NCI-H2029 treated with DMSO at 0.1 percent for 48 hours (cell line): ENCODE measurements around the gene RGS6.

Source experiments
- DNase-seq: peaks from one replicate; lab custom pipeline; 2025; lab: John Stamatoyannopoulos, UW

The RGS6 gene

DNA sequence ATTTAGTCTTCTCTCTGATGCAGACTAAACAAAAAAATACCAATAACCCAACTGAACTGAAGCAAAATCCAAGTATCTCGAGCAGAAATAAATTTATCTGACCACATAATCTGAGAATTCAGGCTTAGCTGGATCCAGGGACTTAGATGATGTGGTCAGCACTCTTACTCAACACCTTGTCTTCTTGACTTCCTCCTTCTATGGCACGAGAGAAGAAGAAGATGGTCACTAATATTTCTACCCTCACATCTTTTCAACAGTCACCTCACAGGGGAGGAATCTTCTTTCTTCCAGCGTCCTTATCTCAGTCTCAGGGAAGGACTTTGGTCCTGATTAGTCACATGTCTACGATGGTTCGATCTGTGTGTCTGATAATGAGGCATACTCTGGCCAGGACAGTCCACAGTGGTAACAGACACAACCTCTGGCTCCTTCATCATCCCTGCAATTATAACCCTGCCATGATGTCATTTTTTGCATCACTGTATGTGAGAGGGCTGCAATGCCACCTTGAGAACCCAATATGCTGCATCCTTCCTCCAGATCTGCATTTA lies 15.8 kb downstream of the RGS6 start:
- no peak for DNase-seq

DNA sequence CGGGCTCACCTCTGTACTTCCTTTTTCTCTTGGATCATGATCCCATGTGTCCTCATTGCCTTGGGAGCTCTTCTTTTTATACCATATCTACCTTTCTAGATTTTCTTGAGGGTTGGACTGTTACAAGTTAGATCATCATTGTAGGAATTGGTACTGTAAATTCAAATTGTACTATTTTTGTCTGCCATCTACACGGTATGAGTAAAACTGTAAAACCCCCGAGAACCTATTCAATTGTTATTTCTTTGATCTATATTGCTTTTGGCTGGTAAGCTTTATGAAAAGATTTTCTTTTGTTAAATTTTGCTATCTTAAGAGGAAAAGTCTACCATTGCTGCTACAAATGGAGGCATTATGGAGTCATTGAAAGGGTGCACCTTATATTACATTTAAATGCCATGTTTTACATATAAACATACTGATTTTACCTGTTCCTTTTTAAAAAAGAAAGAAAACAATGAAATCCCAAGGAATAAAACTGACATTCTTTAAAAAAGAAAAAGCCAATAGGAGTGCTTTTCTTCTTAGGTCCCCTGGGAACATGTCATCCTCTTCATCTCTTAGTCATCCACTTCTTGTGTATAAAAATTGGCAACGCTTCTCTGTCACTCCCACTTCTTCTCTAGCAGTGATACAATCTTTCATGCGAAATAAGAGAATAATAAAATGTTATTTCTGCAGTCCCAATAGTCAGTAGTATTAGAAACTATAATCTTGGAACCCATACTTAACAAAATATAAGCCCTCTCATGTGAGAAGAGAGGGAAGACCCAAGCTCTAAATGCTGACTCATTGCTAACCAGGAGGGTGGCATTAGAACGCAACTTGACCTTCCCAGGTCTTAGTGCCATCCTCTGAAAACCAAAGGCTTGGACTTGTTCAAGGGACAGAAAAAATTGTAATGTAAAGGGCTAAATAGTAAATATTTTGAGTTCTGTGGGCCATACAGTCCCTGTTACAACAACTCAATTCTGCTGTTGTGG lies 20.4 kb downstream of the RGS6 start:
- DNase-seq, result no peak

GRCh38 chr14:71956920-71957563 lies 24.8 kb downstream of the RGS6 start:
- no peak for DNase-seq

DNA sequence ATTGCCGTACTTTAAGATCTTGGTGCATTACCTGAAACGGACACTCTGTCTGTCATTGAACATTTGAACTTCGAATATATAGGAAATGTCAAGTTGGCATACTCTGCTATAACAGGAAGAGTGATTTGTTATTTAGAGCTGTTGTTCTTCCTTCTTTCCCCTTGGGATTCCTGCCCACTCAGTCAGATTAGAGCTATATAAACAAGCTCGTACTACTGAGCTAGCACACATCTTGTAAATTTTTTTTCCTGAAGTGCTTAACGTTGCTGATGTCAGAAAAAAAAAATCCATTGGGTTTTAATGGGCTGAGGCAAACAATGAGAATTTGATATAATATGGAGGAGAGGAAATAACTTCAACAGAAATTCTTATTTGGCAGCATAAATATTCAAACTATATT lies 26.8 kb downstream of the RGS6 start:
- no peak for DNase-seq

DNA sequence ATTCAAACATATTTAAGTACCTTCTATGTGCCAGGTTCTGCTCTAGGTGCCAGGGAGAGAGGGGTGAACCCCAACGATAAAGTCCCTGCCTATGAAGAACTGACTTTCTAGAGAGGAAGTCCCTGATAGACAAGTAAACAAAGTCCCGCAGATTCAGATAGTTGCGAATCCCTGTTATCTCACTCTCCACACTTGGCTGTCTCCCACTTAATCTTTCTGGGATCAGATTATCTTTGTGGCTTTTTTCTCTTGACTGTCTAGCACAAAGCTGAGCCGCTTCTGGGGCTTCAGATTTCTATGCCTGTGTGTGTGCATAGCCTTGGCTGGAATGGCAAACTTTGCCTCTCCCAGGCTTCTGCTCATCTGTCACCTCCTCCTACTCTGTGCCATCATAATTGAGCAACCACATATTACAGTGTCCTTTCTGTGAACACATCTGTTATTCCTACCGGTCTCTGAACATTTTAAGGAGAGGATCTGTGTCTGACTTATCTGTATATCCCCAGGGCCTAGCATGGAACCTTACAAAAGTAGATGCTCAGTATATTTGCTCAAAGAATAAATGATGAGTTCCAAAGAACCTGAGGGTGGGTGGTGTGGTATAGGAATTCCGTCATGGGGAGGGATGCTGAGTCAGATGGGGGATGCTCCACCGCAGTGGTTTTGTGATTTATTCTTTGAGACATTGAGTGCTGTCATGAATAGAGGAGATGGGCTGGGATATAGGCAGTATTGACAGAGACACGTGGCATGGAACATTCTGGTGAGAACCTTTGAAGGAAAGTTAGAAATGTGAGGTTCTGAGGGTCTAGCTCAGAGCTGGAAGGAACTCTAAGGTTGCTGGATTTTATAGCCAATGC lies 28.5 kb downstream of the RGS6 start:
- no peak for DNase-seq

- DNase-seq, result no peak
These were observed 29.7 kb downstream of the RGS6 start for GRCh38 chr14:71961972-71962371.

- DNase-seq, result no peak
These were observed 32.5 kb downstream of the RGS6 start for GRCh38 chr14:71964716-71965115.

DNA sequence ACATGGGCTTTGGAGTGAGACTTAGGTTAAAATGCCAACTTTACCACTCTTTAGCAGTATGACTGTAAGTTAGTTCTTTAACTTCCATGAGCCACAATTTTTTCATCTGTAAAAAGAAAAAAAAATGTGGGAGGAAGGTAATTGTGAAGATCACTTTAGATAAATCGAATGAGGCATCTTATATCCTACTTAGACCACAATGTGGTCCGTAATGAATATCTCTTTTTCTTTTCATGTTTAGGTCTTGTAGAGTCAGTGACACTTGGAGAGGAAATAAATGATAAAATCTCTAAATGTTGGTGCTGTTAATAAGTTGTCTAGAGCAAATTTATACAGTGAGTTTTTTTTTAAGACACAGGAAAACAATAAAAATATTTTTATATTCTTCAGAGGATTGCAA lies 34.3 kb downstream of the RGS6 start:
- DNase-seq, result no peak

DNA sequence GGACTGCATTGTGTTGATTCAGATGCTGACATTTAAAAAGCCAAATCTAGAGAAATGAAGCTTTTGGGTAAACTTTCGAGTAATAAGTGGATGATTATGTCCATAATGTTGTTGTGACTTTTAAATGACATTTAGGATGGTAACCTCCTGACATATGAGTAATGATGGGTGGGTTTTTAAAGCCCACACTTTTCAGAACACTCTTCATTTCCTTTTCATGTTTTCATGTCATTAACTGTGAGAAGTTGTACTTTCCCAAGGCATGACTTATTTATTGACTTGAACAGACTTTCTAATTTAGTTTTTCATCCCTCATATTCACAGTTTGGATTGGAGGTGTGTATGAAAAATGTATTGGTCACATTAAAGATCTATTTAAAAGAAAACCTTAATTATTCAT lies 35.5 kb downstream of the RGS6 start:
- DNase-seq, result no peak

GRCh38 chr14:71970272-71970671 lies 38.0 kb downstream of the RGS6 start:
- no peak for DNase-seq

DNA sequence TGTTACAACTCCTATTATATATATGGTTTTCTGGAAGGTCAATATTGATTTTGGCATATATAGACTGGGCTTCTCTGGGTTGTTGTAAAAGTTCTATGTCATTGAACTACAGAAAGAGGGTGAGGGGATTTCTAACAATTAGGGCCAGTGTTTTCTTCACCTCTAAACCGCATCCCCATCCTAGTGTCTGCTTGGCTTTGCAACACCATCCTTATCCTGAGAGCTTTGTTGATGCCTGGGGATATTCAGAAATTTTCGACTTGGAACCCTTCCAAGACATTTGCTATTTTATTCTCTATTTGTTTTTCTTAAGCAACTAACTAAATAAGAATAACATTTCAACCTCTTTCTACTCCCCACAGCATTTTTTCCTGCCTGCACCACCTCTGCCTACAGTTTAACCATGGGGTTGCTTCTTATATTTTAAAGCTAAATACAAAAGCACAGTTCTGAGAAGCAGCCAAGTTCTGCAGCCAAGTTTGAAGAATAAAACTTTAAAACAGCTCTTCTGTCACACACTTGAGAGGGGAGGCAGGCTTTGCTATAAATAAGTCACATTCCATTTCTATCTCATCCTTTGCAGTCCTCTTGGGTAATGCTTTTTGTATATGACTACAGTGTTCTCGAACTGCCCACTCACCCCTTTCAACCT lies 53.4 kb downstream of the RGS6 start:
- no peak for DNase-seq

DNA sequence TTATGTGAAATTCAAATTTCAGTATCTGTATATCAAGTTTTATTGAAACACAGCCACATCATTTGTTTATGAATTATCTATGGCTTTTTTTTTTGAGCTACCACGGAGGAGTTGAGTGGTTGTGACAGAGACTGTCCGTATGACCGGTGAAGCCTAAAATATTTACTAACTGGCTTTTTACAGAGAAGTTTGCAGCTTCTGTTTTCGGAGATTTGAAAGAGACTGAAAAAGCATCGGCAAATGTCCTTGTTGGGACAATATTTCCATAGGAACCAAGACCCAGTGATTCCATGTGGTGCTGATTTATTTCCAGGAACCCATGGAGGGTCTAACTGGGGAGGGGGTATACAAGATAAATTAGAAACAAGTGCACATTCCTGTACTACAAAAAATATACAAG lies 56.2 kb downstream of the RGS6 start:
- DNase-seq, result no peak

DNA sequence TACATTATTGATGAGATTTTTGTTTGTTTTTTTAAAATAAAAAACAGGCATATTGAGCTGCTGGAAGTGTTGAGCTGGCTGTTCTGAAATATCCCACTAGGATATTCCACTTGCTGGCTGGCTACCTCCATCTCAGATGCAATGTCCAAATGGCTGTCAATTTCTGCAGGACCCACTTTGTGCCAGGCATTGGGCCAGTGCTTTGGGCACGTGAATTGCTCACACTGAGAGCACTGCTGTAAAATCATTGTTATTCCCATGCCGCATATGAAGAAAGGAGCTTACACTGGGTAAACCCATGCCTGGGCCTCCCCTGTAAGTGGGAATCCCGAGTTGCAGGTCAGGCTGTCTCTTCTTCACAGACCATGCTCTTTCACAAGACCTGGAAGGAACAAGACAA lies 56.7 kb downstream of the RGS6 start:
- no peak for DNase-seq

- DNase-seq, result no peak
These were observed 62.2 kb downstream of the RGS6 start for GRCh38 chr14:71994416-71994815.

DNA sequence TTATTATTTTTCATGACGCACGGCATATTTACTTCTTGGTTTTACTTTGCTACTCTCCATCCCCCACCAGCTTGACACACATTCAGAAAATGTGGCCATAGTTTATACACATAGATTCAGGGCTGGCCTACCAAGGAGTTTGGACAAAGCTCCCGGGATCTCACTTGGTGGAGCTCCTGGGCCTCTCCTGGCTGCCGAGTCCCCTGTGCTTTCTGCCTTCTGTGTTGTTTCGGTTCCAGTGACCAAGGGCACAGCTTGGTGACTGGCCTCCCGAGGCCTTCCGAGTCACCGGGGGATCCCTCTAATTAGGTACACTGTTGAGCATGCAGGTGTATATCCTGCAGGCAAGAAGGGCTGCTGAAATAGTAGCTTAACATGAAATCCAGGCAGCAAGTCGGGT lies 63.5 kb downstream of the RGS6 start:
- no peak for DNase-seq

- DNase-seq, result no peak
These were observed 64.4 kb downstream of the RGS6 start for GRCh38 chr14:71996610-71997009.

GRCh38 chr14:72000907-72001306 lies 68.7 kb downstream of the RGS6 start:
- DNase-seq, result no peak

DNA sequence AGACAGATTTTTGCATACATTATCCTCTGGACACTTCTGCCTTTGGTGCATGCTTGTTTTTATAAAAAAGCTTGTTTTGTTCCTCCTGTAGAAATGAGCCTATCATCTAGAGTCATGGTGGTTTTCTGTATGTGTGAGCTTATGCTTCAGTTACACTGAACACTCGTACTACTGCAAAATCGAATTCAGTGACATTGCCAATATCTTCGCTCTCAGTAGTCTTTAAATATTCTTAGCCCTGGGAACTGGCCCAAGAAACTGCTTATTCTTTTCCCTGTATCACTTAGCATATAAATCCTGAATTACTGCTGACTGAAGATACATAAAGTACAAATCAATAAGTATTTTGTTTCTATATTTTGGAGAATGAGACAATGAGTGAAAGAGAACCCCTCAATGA lies 70.5 kb downstream of the RGS6 start:
- no peak for DNase-seq

- DNase-seq, result no peak
These were observed 76.4 kb downstream of the RGS6 start for GRCh38 chr14:72008666-72009065.

DNA sequence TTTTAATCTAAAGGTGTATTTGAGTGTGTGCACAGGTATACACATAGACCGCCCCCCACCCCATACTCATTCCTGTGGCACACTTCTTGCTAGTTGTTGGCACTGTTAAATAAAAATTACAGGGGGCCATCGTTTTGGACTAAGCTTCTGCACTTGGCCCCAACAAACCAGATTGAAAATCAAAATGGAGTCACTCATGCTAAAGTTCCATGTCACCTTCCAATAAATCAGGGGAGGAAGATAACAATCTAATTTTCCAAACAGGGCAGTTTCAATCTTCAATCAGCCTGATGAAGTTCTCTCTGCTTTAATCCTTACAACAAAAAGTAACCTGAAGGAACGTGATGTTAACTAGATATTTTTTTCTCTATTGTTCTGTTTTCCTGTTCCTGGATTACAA lies 78.2 kb downstream of the RGS6 start:
- DNase-seq, result no peak

- no peak for DNase-seq
These were observed 81.6 kb downstream of the RGS6 start for GRCh38 chr14:72013721-72014345.
